Measurements from ENCODE around the gene VSIG10L.

GRCh38 chr19:51367565-51368365, 25.8 kb upstream of the VSIG10L start:
- TF ChIP-seq CTCF (IDR thresholded peaks at IDR 0.05; ENCODE audit: insufficient read depth, low read depth, low read length) (no peak), EZH2 (IDR thresholded peaks at IDR 0.05; ENCODE audit: insufficient read depth, low read length) (no peak)

Measured in astrocyte (in vitro differentiated cells and primary cell).